ENCODE data around the gene KCNK16. TPM values are rescaled to one million over a fixed set of nuclear protein-coding genes. Genes with fewer than 3 reads are reported as not detected.

KCNK16 gene
- total and polyA plus RNA-seq, 2 of the 4 experiments (the other 2 are of a cell fraction): not detected

- no peak overlapping the region for H4K8ac ChIP-seq (ENCODE audit: low read depth in 2 of 2, low read length in 2 of 2)
- no peak overlapping the region for H3K4ac ChIP-seq (ENCODE audit: low read depth, low read length)
- no peak overlapping the region for H2BK20ac ChIP-seq (ENCODE audit: low read depth, low read length)
- ATAC-seq (ENCODE audit: low read depth) (no peak), DNase-seq (no peak)
- no peak overlapping the region for H3K4me3 ChIP-seq (ENCODE audit: insufficient read depth, low read depth, low read length)
- no peak overlapping the region for H3K18ac ChIP-seq (ENCODE audit: low read depth, low read length)
- H2AFZ ChIP-seq (replicated peaks; ENCODE audit: low read length, poor library complexity): no peak overlapping the region
- ChIA-PET CTCF (no interaction called here), POLR2A (ENCODE audit: unreplicated experiment) (no interaction called here)
- no peak overlapping the region for H2AK5ac ChIP-seq (ENCODE audit: low read depth, low read length)
- no peak overlapping the region for H2BK5ac ChIP-seq (ENCODE audit: low read depth, low read length, poor library complexity, severe bottlenecking)
- intact Hi-C loops (cut with micrococcal nuclease) (no loop called here), in situ Hi-C loops (cut with MboI; ENCODE audit: low sequenced_read_pairs) (no loop called here), dilution Hi-C loops (cut with HindIII; ENCODE audit: low sequenced_read_pairs, unreplicated experiment) (no loop called here)
- no peak overlapping the region for H4K5ac ChIP-seq (ENCODE audit: low read depth, low read length)
- no TSS peak for BruUV-seq (replicated peaks)
- H2BK120ac ChIP-seq (ENCODE audit: low read depth, low read length): no peak overlapping the region
- H2BK15ac ChIP-seq (ENCODE audit: low read depth, low read length): no peak overlapping the region
- H3K23ac ChIP-seq (ENCODE audit: low read depth, low read length): no peak overlapping the region
- H4K91ac ChIP-seq (ENCODE audit: insufficient read depth, low read depth, low read length): no peak overlapping the region
- no peak overlapping the region for H3K9ac ChIP-seq (ENCODE audit: low read depth, low read length)
- H4K20me1 ChIP-seq (ENCODE audit: insufficient read depth, low read length): no peaks in the 10 kb centered on the region
- no peaks in the 10 kb centered on the region for H3K9me3 ChIP-seq (ENCODE audit: control insufficient read depth, insufficient read depth, low read length)
- TF ChIP-seq RAD21 (IDR thresholded peaks at IDR 0.05; ENCODE audit: low read length): no peak
- no peak for TF ChIP-seq ELK1 (IDR thresholded peaks at IDR 0.05; ENCODE audit: borderline replicate concordance, low read depth, low read length)
- TF ChIP-seq CTCF (conservative IDR thresholded peaks at IDR 0.05; ENCODE audit: low read depth, low read length): no peak
- no peak for TF ChIP-seq MAZ (IDR thresholded peaks at IDR 0.05; ENCODE audit: borderline replicate concordance, low read depth, low read length)
- no peaks in the 10 kb centered on the region for H3K36me3 ChIP-seq (ENCODE audit: control insufficient read depth, insufficient read depth, low read length)
- no peak overlapping the region for H3K4me2 ChIP-seq (ENCODE audit: low read depth, low read length)
- H3K79me1 ChIP-seq (ENCODE audit: low read depth in 1 of 2, low read length in 2 of 2): no peaks in the 10 kb centered on the region
- WGBS, 2 experiments (ENCODE audit: extremely low coverage in 2 of 2, insufficient read length in 1 of 2): no CpG with 5 or more reads among the region's 3 CpGs
- no peaks in the 10 kb centered on the region for H3K9me1 ChIP-seq (ENCODE audit: insufficient read depth, low read length)
- no peak overlapping the region for H3K14ac ChIP-seq (replicated peaks; ENCODE audit: low read depth, low read length)
- H2AK9ac ChIP-seq (replicated peaks; ENCODE audit: low read depth, low read length, poor library complexity): no peak overlapping the region
- H3K56ac ChIP-seq (ENCODE audit: extremely low read depth, insufficient read depth, low read length): no peak overlapping the region
- H3K27me3 ChIP-seq (ENCODE audit: control insufficient read depth, insufficient read depth, low read length): no peaks in the 10 kb centered on the region
- no peaks in the 10 kb centered on the region for H3K4me1 ChIP-seq (ENCODE audit: control insufficient read depth, insufficient read depth, low read length)
- H3K27ac ChIP-seq (ENCODE audit: insufficient read depth, low read length): no peak overlapping the region
Measured at GRCh38 chr6:39274903-39275302, 47.6 kb downstream of the KCNK16 start.

All from IMR-90 (cell line).